Measurements from ENCODE around the gene NKX6-2.

NKX6-2 gene

DNA sequence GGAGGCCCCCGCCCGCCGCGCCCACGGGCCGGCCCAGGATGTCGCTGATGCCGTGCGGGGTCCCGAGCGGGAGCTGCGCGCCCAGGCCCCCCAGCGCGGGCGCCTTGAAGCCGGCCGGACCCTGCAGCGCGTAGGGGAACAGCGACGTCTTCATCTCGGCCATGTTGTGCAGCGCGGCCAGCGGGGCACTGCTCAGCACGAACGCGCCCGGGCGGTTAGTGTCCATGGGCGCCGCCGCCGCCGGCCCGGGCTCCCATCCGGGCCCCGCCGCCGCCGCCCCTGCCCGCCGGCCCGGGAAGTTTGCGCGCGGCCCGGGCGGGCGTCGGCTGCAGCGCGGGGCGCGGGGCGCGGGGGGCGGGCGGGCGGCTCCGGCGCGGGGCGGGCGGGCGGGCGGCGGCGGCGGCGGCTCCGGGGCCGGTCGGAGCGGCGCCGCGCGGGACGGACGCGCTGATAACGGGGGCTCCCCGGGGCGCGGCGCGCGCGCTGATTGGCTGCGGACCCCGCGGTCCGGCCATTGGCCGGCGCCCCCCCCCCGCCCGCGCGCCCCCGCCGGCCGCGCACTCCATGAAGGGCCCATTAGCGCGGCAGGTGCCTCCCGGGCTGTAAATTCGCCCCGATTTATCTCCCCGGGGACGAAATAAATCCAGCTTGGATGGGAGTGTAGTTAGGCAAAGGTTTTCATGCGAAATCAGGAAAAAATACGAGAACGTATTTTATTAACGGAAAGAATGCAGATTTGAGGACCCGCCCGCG is at the start of gene NKX6-2:
Gene NKX6-2 (minus strand): TSS at position 425 of the 753 bp plus-strand sequence. CDS start 199 bp downstream, at position 226.
- CTCF ChIA-PET: no interaction called here
- TF ChIP-seq NFRKB (IDR thresholded peaks at IDR 0.05): no peak
- no peak for TF ChIP-seq SP1 (IDR thresholded peaks at IDR 0.05)
- TF ChIP-seq FOXM1 (IDR thresholded peaks at IDR 0.05; ENCODE audit: borderline replicate concordance): no peak
- TF ChIP-seq CTBP1 (IDR thresholded peaks at IDR 0.05; ENCODE audit: borderline replicate concordance): no peak
- DNase-seq (ENCODE audit: extremely low spot score): no peak
- POLR2A ChIA-PET: no interaction called here

GRCh38 chr10:132834891-132835847 is 49.2 kb upstream of the NKX6-2 start:
- ChIA-PET POLR2A (no interaction called here), CTCF (interaction anchor here (0.7 kb wide), 1 partner anchor 8 kb away, joined by 4 read pairs; no protein-coding TSS in a partner anchor)
- no peak for TF ChIP-seq LEF1 (IDR thresholded peaks at IDR 0.05; ENCODE audit: borderline replicate concordance)
- TF ChIP-seq ZNF384 (IDR thresholded peaks at IDR 0.05): no peak
- no peak for TF ChIP-seq ARNT (IDR thresholded peaks at IDR 0.05)
- TF ChIP-seq, protein P1, sequence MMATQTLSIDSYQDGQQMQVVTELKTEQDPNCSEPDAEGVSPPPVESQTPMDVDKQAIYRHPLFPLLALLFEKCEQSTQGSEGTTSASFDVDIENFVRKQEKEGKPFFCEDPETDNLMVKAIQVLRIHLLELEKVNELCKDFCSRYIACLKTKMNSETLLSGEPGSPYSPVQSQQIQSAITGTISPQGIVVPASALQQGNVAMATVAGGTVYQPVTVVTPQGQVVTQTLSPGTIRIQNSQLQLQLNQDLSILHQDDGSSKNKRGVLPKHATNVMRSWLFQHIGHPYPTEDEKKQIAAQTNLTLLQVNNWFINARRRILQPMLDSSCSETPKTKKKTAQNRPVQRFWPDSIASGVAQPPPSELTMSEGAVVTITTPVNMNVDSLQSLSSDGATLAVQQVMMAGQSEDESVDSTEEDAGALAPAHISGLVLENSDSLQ (IDR thresholded peaks at IDR 0.05): no peak
- no peak for TF ChIP-seq SUZ12 (IDR thresholded peaks at IDR 0.05)
- TF ChIP-seq BHLHE40 (IDR thresholded peaks at IDR 0.05; ENCODE audit: borderline replicate concordance): no peak
- no peak for TF ChIP-seq NFRKB (IDR thresholded peaks at IDR 0.05)
- no peak for TF ChIP-seq TARDBP (IDR thresholded peaks at IDR 0.05)
- TF ChIP-seq FOXK2 (IDR thresholded peaks at IDR 0.05): no peak
- no peak for TF ChIP-seq SP1 (IDR thresholded peaks at IDR 0.05)
- TF ChIP-seq L3MBTL2 (conservative IDR thresholded peaks at IDR 0.05): no peak
- no peak for DNase-seq (ENCODE audit: extremely low spot score)

- no peak for DNase-seq (ENCODE audit: extremely low spot score)
- no peak for TF ChIP-seq SUZ12 (IDR thresholded peaks at IDR 0.05)
- no peak for TF ChIP-seq FOXA1 (IDR thresholded peaks at IDR 0.05)
- TF ChIP-seq L3MBTL2 (conservative IDR thresholded peaks at IDR 0.05): no peak
- no peak for TF ChIP-seq HDGF (IDR thresholded peaks at IDR 0.05; ENCODE audit: borderline replicate concordance)
- TF ChIP-seq ARNT (IDR thresholded peaks at IDR 0.05): no peak
- TF ChIP-seq BHLHE40 (IDR thresholded peaks at IDR 0.05; ENCODE audit: borderline replicate concordance): no peak
- TF ChIP-seq FOXK2 (IDR thresholded peaks at IDR 0.05): no peak
- TF ChIP-seq NFRKB (IDR thresholded peaks at IDR 0.05): no peak
- TF ChIP-seq, protein P1 (IDR thresholded peaks at IDR 0.05): no peak
- TF ChIP-seq TARDBP (IDR thresholded peaks at IDR 0.05): no peak
- TF ChIP-seq LEF1 (IDR thresholded peaks at IDR 0.05; ENCODE audit: borderline replicate concordance): no peak
- ChIA-PET CTCF (interaction anchor here (0.7 kb wide), 1 partner anchor 7 kb away, joined by 4 read pairs; no protein-coding TSS in a partner anchor), POLR2A (no interaction called here)
Observed at GRCh38 chr10:132834311-132834761, 48.4 kb upstream of the NKX6-2 start.

GRCh38 chr10:132833421-132834111 is 47.6 kb upstream of the NKX6-2 start:
- DNase-seq (ENCODE audit: extremely low spot score): no peak
- ChIA-PET POLR2A (no interaction called here), CTCF (no interaction called here)
- TF ChIP-seq BHLHE40 (IDR thresholded peaks at IDR 0.05; ENCODE audit: borderline replicate concordance): no peak
- no peak for TF ChIP-seq HDGF (IDR thresholded peaks at IDR 0.05; ENCODE audit: borderline replicate concordance)
- no peak for TF ChIP-seq LEF1 (IDR thresholded peaks at IDR 0.05; ENCODE audit: borderline replicate concordance)
- no peak for TF ChIP-seq ELF4 (IDR thresholded peaks at IDR 0.05)
- TF ChIP-seq, protein P1 (IDR thresholded peaks at IDR 0.05): no peak
- TF ChIP-seq FOXA1 (IDR thresholded peaks at IDR 0.05): no peak
- no peak for TF ChIP-seq FOXK2 (IDR thresholded peaks at IDR 0.05)
- no peak for TF ChIP-seq NFRKB (IDR thresholded peaks at IDR 0.05)
- TF ChIP-seq SUZ12 (IDR thresholded peaks at IDR 0.05): no peak
- no peak for TF ChIP-seq ZNF384 (IDR thresholded peaks at IDR 0.05)
- TF ChIP-seq CTBP1 (IDR thresholded peaks at IDR 0.05; ENCODE audit: borderline replicate concordance): no peak
- TF ChIP-seq FOXM1 (IDR thresholded peaks at IDR 0.05; ENCODE audit: borderline replicate concordance): no peak
- no peak for TF ChIP-seq L3MBTL2 (conservative IDR thresholded peaks at IDR 0.05)
- no peak for TF ChIP-seq TARDBP (IDR thresholded peaks at IDR 0.05)
- TF ChIP-seq ARNT (IDR thresholded peaks at IDR 0.05): no peak
- TF ChIP-seq SP1 (IDR thresholded peaks at IDR 0.05): no peak

DNA sequence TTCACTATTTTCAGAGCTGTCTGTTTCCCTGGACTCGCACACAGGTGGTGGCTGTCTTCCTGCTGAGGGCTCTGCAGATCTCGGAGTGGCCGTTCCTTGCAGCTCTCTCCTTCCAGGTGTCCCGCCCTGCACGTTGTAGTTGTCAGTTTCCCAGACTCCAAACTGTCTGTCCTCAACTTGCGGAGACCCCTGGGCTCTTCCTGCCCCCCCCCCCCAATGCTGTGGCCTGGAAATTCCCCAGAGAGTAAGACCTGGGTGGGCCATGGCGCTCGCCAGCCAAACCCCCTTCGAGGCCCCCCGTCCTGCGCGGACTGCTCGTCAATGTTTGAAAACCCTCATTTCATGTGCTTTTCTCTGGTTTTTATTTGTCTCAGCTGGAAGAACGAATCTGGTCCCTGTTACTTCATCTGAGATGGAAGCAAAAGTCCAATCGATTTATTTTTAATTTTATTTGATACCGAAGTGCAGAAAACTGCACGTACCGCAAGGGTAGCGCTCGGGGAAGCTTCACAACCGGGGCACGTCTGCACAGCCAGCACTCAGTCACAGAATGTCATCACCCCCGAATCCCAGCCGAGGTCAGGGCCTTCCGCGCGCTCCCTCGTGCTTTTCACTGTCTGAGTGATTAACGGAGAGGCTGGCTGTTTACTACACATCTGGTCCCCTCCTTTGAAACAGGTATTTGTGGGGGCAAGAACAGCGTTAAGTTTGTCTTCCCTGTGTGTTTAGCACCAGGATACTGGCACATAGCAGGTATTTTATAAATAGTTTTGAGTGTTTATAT is 46.4 kb upstream of the NKX6-2 start:
- CTCF ChIA-PET: no interaction called here
- DNase-seq (ENCODE audit: extremely low spot score): no peak
- POLR2A ChIA-PET: no interaction called here
- TF ChIP-seq, protein P1 (IDR thresholded peaks at IDR 0.05): no peak
- TF ChIP-seq LEF1 (IDR thresholded peaks at IDR 0.05; ENCODE audit: borderline replicate concordance) (no peak), ZNF384 (IDR thresholded peaks at IDR 0.05) (no peak), ELF4 (IDR thresholded peaks at IDR 0.05) (no peak), CTBP1 (IDR thresholded peaks at IDR 0.05; ENCODE audit: borderline replicate concordance) (no peak), HDGF (IDR thresholded peaks at IDR 0.05; ENCODE audit: borderline replicate concordance) (no peak), L3MBTL2 (conservative IDR thresholded peaks at IDR 0.05) (no peak), NFRKB (IDR thresholded peaks at IDR 0.05) (no peak), SP1 (IDR thresholded peaks at IDR 0.05) (no peak), FOXK2 (IDR thresholded peaks at IDR 0.05) (no peak), FOXM1 (IDR thresholded peaks at IDR 0.05; ENCODE audit: borderline replicate concordance) (no peak), BHLHE40 (IDR thresholded peaks at IDR 0.05; ENCODE audit: borderline replicate concordance) (no peak)

Measured in HEK293T (cell line).